HG02852 (cell line): ENCODE results near the gene MYNN.
A peak's percentile ranks its signal among the peaks of the same experiment; 100 is the strongest.

Source experiments
- ATAC-seq: cut with Tn5 transposase; IDR thresholded peaks from one replicate; pipeline ENCODE4 v1.9.1; 2021; ENCODE audit warnings: mild to moderate bottlenecking, moderate library complexity; ENCODE audit not compliant: unreplicated experiment

The MYNN gene

GRCh38 chr3:169825316-169825715 is 52.1 kb downstream of the MYNN start:
- ATAC-seq: no peak

- no peak for ATAC-seq
These were observed 54.5 kb downstream of the MYNN start for GRCh38 chr3:169827712-169828111.

GRCh38 chr3:169835533-169835932 is 62.3 kb downstream of the MYNN start:
- no peak for ATAC-seq

GRCh38 chr3:169836078-169836941 is 63.1 kb downstream of the MYNN start:
- peak; percentile 93 for ATAC-seq

- no peak for ATAC-seq
These were observed 63.7 kb downstream of the MYNN start for GRCh38 chr3:169836942-169837275.

GRCh38 chr3:169838511-169839030 is 65.4 kb downstream of the MYNN start:
- no peak for ATAC-seq
